ENCODE measurements around the gene UPK2.

Gene UPK2

GRCh38 chr11:118927554-118928100 lies 28.5 kb upstream of the UPK2 start:
- TF ChIP-seq ZBTB48 (tag by site-specific recombination; IDR thresholded peaks at IDR 0.05) = no peak
- no peak for TF ChIP-seq ZNF571 (tag by site-specific recombination; IDR thresholded peaks at IDR 0.05)
- TF ChIP-seq MYNN (tag by site-specific recombination; IDR thresholded peaks at IDR 0.05; ENCODE audit: borderline replicate concordance) = peak; percentile 69
- ChIA-PET CTCF (interaction anchor here (0.5 to 6.8 kb wide), 18 partner anchors 9 to 1402 kb away, joined by 3 to 196 read pairs (median 4); partner anchors contain the start of gene SLC37A4), POLR2A (interaction anchor here (0.6 to 5.6 kb wide), 5 partner anchors 11 to 70 kb away, joined by 3 to 96 read pairs (median 7); partner anchors contain the start of gene CENATAC)
- no peaks in the 10 kb centered on the region for H3K36me3 ChIP-seq (ENCODE audit: control insufficient read depth in 2 of 2, insufficient read depth in 1 of 2, low read length in 2 of 2)
- peak overlapping the region; percentile 1; the same call in 1 of the 2 replicates for H3K4me3 ChIP-seq (ENCODE audit: low read depth, low read length)
- H3K4me1 ChIP-seq (ENCODE audit: control insufficient read depth, insufficient read depth, low read length) = peaks cover 3% of the 10 kb centered on the region; the same call in 1 of the 2 replicates
- H3K27ac ChIP-seq (ENCODE audit: extremely low read depth, low read depth, low read length) = no peak overlapping the region
- no peaks in the 10 kb centered on the region for H3K9me3 ChIP-seq (ENCODE audit: control insufficient read depth, insufficient read depth, low read depth, low read length)

- Histone ChIP-seq H3K27ac (ENCODE audit: extremely low read depth, low read depth, low read length) (peak overlapping the region; percentile 64), H3K4me1 (ENCODE audit: control insufficient read depth, insufficient read depth, low read length) (peaks cover 3% of the 10 kb centered on the region; the same call in 1 of the 2 replicates)
- POLR2A ChIA-PET = interaction anchor here (0.6 to 5.6 kb wide), 5 partner anchors 11 to 70 kb away, joined by 3 to 96 read pairs (median 7); partner anchors contain the start of gene CENATAC
- TF ChIP-seq ZNF701 (tag by site-specific recombination; IDR thresholded peaks at IDR 0.05) (no peak), ZNF341 (tag by site-specific recombination; IDR thresholded peaks at IDR 0.05; ENCODE audit: low read depth) (no peak), ZBTB44 (tag by site-specific recombination; IDR thresholded peaks at IDR 0.05) (no peak), HOXC10 (CRISPR knock-in tag; IDR thresholded peaks at IDR 0.05) (no peak), ZNF112 (tag by site-specific recombination; IDR thresholded peaks at IDR 0.05) (no peak), ZNF114 (tag by site-specific recombination; IDR thresholded peaks at IDR 0.05) (no peak), AEBP2 (tag by site-specific recombination; IDR thresholded peaks at IDR 0.05; ENCODE audit: borderline replicate concordance) (no peak), PBX3 (CRISPR knock-in tag; IDR thresholded peaks at IDR 0.05) (0 out of 2 replicates have a peak, but pooled peaks have one; percentile 74), OVOL3 (tag by site-specific recombination; IDR thresholded peaks at IDR 0.05) (no peak), KLF1 (tag by site-specific recombination; IDR thresholded peaks at IDR 0.05) (peak; percentile 33; the same call in 1 of the 2 replicates), KLF17 (tag by site-specific recombination; IDR thresholded peaks at IDR 0.05) (no peak), ZSCAN23 (tag by site-specific recombination; IDR thresholded peaks at IDR 0.05) (no peak), ZNF549 (tag by site-specific recombination; IDR thresholded peaks at IDR 0.05) (no peak), TRIM28 (IDR thresholded peaks at IDR 0.05; ENCODE audit: borderline replicate concordance, low read length) (peak; percentile 19; the same call in 1 of the 2 replicates), ZBTB6 (tag by site-specific recombination; IDR thresholded peaks at IDR 0.05) (peak; percentile 89), ZNF530 (tag by site-specific recombination; IDR thresholded peaks at IDR 0.05; ENCODE audit: low read depth) (no peak), ZBTB21 (tag by site-specific recombination; IDR thresholded peaks at IDR 0.05) (peak; percentile 49; the same call in 1 of the 2 replicates), GFI1B (tag by site-specific recombination; IDR thresholded peaks at IDR 0.05) (no peak), ZNF404 (tag by site-specific recombination; IDR thresholded peaks at IDR 0.05) (no peak), ZNF776 (tag by site-specific recombination; IDR thresholded peaks at IDR 0.05; ENCODE audit: borderline replicate concordance) (no peak), ZNF624 (tag by site-specific recombination; IDR thresholded peaks at IDR 0.05) (no peak), ZNF146 (tag by site-specific recombination; IDR thresholded peaks at IDR 0.05) (no peak), ZNF654 (tag by site-specific recombination; IDR thresholded peaks at IDR 0.05; ENCODE audit: low read depth) (peak; percentile 78), ZNF660 (tag by site-specific recombination; IDR thresholded peaks at IDR 0.05) (no peak; the same call in 1 of the 2 replicates), ZNF133 (tag by site-specific recombination; IDR thresholded peaks at IDR 0.05) (no peak)
These were observed 27.8 kb upstream of the UPK2 start for GRCh38 chr11:118928101-118928869.

More at GRCh38 chr11:118928101-118928869, 27.8 kb upstream of the UPK2 start:
- CTCF ChIA-PET = interaction anchor here (0.5 to 6.8 kb wide), 22 partner anchors 8 to 1413 kb away, joined by 3 to 196 read pairs (median 4); partner anchors contain the start of genes RPS25, SLC37A4 and TRAPPC4
- Histone ChIP-seq H3K36me3 (ENCODE audit: control insufficient read depth in 2 of 2, insufficient read depth in 1 of 2, low read length in 2 of 2) (no peaks in the 10 kb centered on the region), H3K9me3 (ENCODE audit: control insufficient read depth, insufficient read depth, low read depth, low read length) (no peaks in the 10 kb centered on the region), H3K4me3 (ENCODE audit: low read depth, low read length) (peak overlapping the region; percentile 48)

All from HEK293 (cell line).